Liver (tissue), 9 donors: ENCODE data around the gene ASCC1. TPM values are rescaled to one million over a fixed set of nuclear protein-coding genes. Genes with fewer than 3 reads are reported as not detected.

ENCODE experiments used
- DNase-seq: peaks from one replicate; pipeline ENCODE4 v3.0.0-alpha.2; 2017; ENCODE audit warnings: low spot score
- H3K27ac ChIP-seq, 2 donors: one replicate each; pipeline ENCODE4 v1.7.0; 2013; ENCODE audit warnings: inconsistent platforms in 2 of 2, low read length in 2 of 2, control low read depth in 1 of 2, low read depth in 1 of 2, mild to moderate bottlenecking in 1 of 2
- H3K27me3 ChIP-seq, 4 donors: one replicate each; pipeline versions ENCODE4 v1.6.1 to v1.7.0; 2013; ENCODE audit warnings: low read length in 3 of 4, inconsistent platforms in 1 of 4, mild to moderate bottlenecking in 1 of 4, moderate library complexity in 1 of 4; ENCODE audit not compliant: control insufficient read depth in 4 of 4, insufficient read depth in 4 of 4
- H3K36me3 ChIP-seq, 4 donors: one replicate each; pipeline versions ENCODE4 v1.6.1 to v1.7.0; 2013; ENCODE audit warnings: low read length in 3 of 4, mild to moderate bottlenecking in 3 of 4, low read depth in 1 of 4, moderate library complexity in 1 of 4; ENCODE audit not compliant: control insufficient read depth in 4 of 4, insufficient read depth in 3 of 4
- H3K4me1 ChIP-seq, 4 donors: one replicate each; pipeline versions ENCODE4 v1.6.1 to v1.7.0; 2013; ENCODE audit warnings: low read length in 3 of 4, mild to moderate bottlenecking in 3 of 4, moderate library complexity in 1 of 4; ENCODE audit not compliant: control insufficient read depth in 4 of 4, insufficient read depth in 4 of 4
- H3K4me3 ChIP-seq, 3 donors: one replicate each; pipeline versions ENCODE4 v1.6.1 to v1.7.0; 2013; ENCODE audit warnings: low read length in 3 of 3, control low read depth in 1 of 3, low read depth in 1 of 3, mild to moderate bottlenecking in 1 of 3
- H3K9ac ChIP-seq, 2 donors: one replicate each; pipeline ENCODE4 v1.7.0; 2013; ENCODE audit warnings: low read length in 2 of 2, mild to moderate bottlenecking in 2 of 2, moderate library complexity in 2 of 2, control low read depth in 1 of 2, low read depth in 1 of 2
- H3K9me3 ChIP-seq, 4 donors: one replicate each; pipeline versions ENCODE4 v1.6.1 to v1.7.0; 2013; ENCODE audit warnings: low read length in 3 of 4; ENCODE audit not compliant: control insufficient read depth in 4 of 4
- EGR1 ChIP-seq, 2 donors: IDR thresholded peaks; 2 replicates each; pipeline ENCODE4 v1.6.1; 2016 to 2018; ENCODE audit warnings: antibody characterized with exemption in 2 of 2, low read depth in 2 of 2
- HNF4A ChIP-seq, 2 donors: conservative IDR thresholded peaks; 2 replicates each; pipeline ENCODE4 v1.6.1; 2016; ENCODE audit warnings: antibody characterized with exemption in 2 of 2, mild to moderate bottlenecking in 2 of 2
- HNF4G ChIP-seq: IDR thresholded peaks from 2 replicates; pipeline ENCODE4 v1.6.1; 2016; ENCODE audit warnings: antibody characterized with exemption
- JUND ChIP-seq, 2 donors: IDR thresholded peaks; 2 replicates each; pipeline ENCODE4 v1.6.1; 2016; ENCODE audit warnings: antibody characterized with exemption in 2 of 2
- NR2F2 ChIP-seq: IDR thresholded peaks from 2 replicates; pipeline ENCODE4 v1.6.1; 2016; ENCODE audit warnings: antibody characterized with exemption
- RXRA ChIP-seq, 2 donors: IDR thresholded peaks; 2 replicates each; pipeline ENCODE4 v1.6.1; 2017 to 2018; ENCODE audit warnings: antibody characterized with exemption in 2 of 2, mild to moderate bottlenecking in 1 of 2
- SP1 ChIP-seq: IDR thresholded peaks from 2 replicates; pipeline ENCODE4 v1.6.1; 2018; ENCODE audit warnings: antibody characterized with exemption, mild to moderate bottlenecking
- YY1 ChIP-seq: IDR thresholded peaks from 2 replicates; pipeline ENCODE4 v1.6.1; 2016; ENCODE audit warnings: antibody characterized with exemption, mild to moderate bottlenecking
- WGBS: extraction: QIAGEN DNeasy Blood & Tissue Kit; methylation state at CpG from one replicate; pipeline ENCODE4 v1.1.7; 2013; 5-methylcytosine and 5-hydroxymethylcytosine counted together
- polyA plus RNA-seq, 2 donors: library from polyadenylated mRNA; stranded (reverse) in 1 of 2; unstranded in 1 of 2; fragments of 200-250 nt in 1 of 2; fragments of >200 nt in 1 of 2; fragmentation: Nextera tagmentation in 1 of 2; extraction: Ambion mirVana in 1 of 2; gene quantifications; one replicate each; pipeline versions ENCODE4 v1.2.1 to v1.2.3, GENCODE V29; 2013 to 2015
- total RNA-seq, 2 donors: library from RNA; depleted of rRNA; stranded (reverse); fragments of >200 nt; gene quantifications; one replicate each; pipeline ENCODE4 v1.2.3, GENCODE V29; 2014
- TF ChIP-seq, protein P1 (sequence below): IDR thresholded peaks from 2 replicates; pipeline ENCODE4 v1.6.1; 2016; ENCODE audit warnings: antibody characterized with exemption
- TF ChIP-seq, protein P2 (sequence below): IDR thresholded peaks from 2 replicates; pipeline ENCODE4 v1.6.1; 2016; ENCODE audit warnings: antibody characterized with exemption
- TF ChIP-seq, protein P3 (sequence below): IDR thresholded peaks from 2 replicates; pipeline ENCODE4 v1.6.1; 2016; ENCODE audit warnings: antibody characterized with exemption
- TF ChIP-seq, protein P4 (sequence below): fragments of 150-350 bp; IDR thresholded peaks from 2 replicates; pipeline ENCODE4 v1.5.1; 2017; ENCODE audit warnings: improper control_type of control experiment, low read depth, low read length; ENCODE audit not compliant: missing input control
- donor health status: healthy.
- donor health status: healthy.
- donor health status: healthy.
- donor health status: healthy.
- donor health status: healthy.

ASCC1 gene
- total and polyA plus RNA-seq, 4 donors: 6.9 to 13.9 (median 10.2) TPM

DNA sequence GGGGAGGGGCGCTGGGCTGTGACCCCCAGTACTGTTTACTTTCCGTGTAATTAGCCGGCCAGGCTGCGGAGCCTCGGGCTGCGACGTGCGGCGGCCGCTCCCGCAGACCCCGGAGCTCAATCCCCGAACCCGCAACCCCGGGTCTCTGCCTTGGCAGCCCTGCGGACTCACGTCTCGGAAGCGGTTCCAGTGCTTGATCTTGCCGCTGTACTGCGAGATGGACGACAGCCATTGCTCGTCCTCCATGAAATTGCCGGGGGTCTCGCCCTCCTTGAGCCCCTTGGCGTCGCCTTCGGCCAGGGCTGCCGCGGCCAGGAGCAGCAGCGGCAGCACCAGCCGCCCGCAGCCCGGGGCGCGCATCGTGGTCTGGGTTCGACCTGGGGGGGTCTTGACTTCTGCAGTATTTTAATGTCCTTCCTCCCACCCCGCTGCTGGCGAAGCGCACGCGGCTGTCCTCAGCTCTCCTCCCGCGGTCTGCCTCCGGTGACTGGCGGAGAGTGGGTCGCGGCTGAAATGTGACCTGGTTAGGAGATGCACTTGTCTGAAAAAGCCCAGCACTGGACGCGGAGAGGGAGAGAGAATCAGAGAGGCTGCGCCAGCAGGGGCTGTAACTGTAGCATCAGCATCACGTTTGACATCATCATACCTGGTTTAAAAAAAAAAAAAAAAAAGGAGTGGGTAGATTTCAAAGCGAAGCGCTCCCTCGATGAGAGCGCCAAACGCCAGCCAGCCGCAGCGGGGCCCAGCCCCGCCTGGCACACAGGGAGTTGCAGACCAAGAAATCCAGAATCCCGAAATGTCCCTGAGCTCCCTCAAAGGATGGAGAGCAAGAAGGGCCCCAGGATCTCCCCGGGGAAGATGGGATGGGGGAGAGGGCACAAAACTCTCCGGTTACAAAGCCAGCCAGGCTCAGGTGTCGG is 127.8 kb downstream of the ASCC1 start, which contains the start of gene SPOCK2 (continued):
- TF ChIP-seq EGR1 (IDR thresholded peaks at IDR 0.05; ENCODE audit: low read depth in 2 of 2): no peak
- no peak for TF ChIP-seq HNF4G
- no peak for TF ChIP-seq NR2F2
- TF ChIP-seq, protein P1, sequence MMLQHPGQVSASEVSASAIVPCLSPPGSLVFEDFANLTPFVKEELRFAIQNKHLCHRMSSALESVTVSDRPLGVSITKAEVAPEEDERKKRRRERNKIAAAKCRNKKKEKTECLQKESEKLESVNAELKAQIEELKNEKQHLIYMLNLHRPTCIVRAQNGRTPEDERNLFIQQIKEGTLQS: no peak
- TF ChIP-seq, protein P2, sequence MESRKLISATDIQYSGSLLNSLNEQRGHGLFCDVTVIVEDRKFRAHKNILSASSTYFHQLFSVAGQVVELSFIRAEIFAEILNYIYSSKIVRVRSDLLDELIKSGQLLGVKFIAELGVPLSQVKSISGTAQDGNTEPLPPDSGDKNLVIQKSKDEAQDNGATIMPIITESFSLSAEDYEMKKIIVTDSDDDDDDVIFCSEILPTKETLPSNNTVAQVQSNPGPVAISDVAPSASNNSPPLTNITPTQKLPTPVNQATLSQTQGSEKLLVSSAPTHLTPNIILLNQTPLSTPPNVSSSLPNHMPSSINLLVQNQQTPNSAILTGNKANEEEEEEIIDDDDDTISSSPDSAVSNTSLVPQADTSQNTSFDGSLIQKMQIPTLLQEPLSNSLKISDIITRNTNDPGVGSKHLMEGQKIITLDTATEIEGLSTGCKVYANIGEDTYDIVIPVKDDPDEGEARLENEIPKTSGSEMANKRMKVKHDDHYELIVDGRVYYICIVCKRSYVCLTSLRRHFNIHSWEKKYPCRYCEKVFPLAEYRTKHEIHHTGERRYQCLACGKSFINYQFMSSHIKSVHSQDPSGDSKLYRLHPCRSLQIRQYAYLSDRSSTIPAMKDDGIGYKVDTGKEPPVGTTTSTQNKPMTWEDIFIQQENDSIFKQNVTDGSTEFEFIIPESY: no peak
- TF ChIP-seq YY1: no peak
- TF ChIP-seq JUND (IDR thresholded peaks at IDR 0.05): no peak

DNA sequence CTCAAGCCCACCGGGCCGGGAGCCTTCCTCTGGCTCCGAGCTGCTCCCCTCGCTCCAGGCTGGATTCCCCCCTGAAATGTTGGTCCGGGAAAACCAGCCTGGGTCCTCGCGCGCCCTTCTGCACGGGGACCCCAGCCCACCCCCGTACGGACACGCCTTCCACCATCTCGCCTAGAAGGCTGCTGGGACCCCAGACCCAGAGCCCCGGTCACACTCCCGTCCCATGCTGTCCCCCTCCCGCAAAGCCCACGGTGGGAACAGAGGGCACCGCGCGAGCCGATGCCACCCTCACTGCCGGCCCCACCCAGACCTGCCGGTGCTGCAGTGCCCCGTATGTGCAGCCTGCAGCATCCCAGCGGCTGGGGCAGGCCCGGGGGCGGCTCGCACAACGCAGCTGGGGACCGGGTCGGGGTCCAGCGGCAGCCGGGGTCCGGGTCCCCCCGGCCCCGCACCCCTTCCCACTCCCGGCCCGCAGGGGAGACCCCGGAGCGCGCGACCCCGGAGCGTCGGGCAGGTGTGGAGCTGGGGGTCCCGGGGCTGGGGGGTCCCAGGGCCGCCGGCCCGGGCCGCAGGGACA is 128.6 kb downstream of the ASCC1 start:
- peaks cover 0 to 4% (median 1%) of the 10 kb centered on the region in 4 donors for H3K27me3 ChIP-seq
- no peak for DNase-seq
- H3K36me3 ChIP-seq: no peaks in the 10 kb centered on the region
- H3K9ac ChIP-seq: no peak overlapping the region
- peak overlapping the region in 1 of 2 donors; percentile 54 for H3K27ac ChIP-seq
- WGBS: 5% methylated on average over 50 of the region's 50 CpGs
- no peaks in the 10 kb centered on the region for H3K9me3 ChIP-seq
- peaks cover 5 to 20% (median 10%) of the 10 kb centered on the region in 4 donors for H3K4me1 ChIP-seq
- TF ChIP-seq SP1: no peak
- TF ChIP-seq, protein P3, sequence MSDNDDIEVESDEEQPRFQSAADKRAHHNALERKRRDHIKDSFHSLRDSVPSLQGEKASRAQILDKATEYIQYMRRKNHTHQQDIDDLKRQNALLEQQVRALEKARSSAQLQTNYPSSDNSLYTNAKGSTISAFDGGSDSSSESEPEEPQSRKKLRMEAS: no peak
- H3K4me3 ChIP-seq: peak overlapping the region in 1 of 3 donors; percentile 26

DNA sequence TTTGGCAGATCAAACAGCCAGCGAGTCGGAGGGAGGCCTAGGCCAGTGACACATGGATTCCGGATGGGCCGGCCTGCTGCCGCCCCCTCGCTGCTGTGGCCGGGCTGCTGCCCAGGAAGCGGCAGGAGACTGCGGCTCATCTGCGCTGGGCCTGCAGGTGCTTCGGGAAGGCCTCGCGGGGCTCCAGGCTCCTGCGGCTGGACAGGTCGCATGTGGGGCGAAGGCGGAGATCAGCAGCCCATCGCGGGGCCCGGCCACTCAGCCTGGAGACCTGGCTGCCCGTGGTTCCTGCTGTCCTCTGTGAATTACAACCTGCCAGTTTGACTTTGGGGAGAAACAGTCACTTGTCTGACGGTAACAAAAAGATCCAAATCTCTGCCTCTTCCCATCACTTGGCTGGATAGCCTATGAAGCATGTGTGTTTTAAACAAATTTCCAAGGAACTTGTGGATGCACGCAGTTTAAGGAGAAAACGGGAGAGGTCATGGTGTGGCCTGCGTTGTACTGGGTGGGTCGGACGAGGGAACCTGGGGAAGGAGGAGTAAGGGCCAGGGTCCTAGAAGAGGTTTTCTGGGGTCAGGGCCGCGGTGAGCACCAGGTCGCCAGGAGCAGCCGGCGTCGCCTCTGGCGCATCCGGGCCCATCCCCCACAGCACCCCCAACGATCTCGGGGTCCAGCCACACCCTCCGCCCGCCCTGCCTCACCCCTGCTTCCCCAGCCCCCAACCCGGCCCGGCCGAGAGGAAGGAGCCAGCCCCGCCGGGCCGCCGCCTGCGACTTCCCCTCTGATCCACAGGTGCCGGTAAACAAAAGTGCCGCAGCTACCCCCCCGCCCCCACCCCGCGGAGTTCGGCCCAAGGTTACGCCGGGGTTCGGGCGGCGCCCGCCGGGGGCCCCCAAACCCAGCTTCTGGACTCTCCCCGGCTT is 129.3 kb downstream of the ASCC1 start:
- no peaks in the 10 kb centered on the region for H3K36me3 ChIP-seq
- no peak overlapping the region for H3K9ac ChIP-seq
- WGBS: 55% methylated on average over 61 of the region's 61 CpGs
- peaks cover 5 to 20% (median 10%) of the 10 kb centered on the region in 4 donors for H3K4me1 ChIP-seq
- no peaks in the 10 kb centered on the region for H3K9me3 ChIP-seq
- peaks cover 0 to 4% (median 1%) of the 10 kb centered on the region in 4 donors for H3K27me3 ChIP-seq
- H3K4me3 ChIP-seq: peak overlapping the region in 1 of 3 donors; percentile 26
- TF ChIP-seq HNF4G (no peak), HNF4A (conservative IDR thresholded peaks at IDR 0.05) (no peak), SP1 (no peak), RXRA (IDR thresholded peaks at IDR 0.05) (no peak)
- TF ChIP-seq, protein P4, sequence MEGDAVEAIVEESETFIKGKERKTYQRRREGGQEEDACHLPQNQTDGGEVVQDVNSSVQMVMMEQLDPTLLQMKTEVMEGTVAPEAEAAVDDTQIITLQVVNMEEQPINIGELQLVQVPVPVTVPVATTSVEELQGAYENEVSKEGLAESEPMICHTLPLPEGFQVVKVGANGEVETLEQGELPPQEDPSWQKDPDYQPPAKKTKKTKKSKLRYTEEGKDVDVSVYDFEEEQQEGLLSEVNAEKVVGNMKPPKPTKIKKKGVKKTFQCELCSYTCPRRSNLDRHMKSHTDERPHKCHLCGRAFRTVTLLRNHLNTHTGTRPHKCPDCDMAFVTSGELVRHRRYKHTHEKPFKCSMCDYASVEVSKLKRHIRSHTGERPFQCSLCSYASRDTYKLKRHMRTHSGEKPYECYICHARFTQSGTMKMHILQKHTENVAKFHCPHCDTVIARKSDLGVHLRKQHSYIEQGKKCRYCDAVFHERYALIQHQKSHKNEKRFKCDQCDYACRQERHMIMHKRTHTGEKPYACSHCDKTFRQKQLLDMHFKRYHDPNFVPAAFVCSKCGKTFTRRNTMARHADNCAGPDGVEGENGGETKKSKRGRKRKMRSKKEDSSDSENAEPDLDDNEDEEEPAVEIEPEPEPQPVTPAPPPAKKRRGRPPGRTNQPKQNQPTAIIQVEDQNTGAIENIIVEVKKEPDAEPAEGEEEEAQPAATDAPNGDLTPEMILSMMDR: no peak
- TF ChIP-seq, protein P3: no peak
- TF ChIP-seq, protein P1: no peak
- peak overlapping the region in 1 of 2 donors; percentile 54 for H3K27ac ChIP-seq
- no peak for DNase-seq
